Right renal pelvis (tissue), 4 donors: Measurements from ENCODE around the gene DPAGT1. TPM values are rescaled to one million over a fixed set of nuclear protein-coding genes. Genes with fewer than 3 reads are reported as not detected.

Experiments used
- DNase-seq, 4 donors: peaks; one replicate each; pipeline ENCODE4 v3.0.0-alpha.2; 2013; ENCODE audit warnings: low read depth in 4 of 4, low spot score in 3 of 4, missing footprints in 1 of 4
- polyA plus RNA-seq, 4 donors: library from polyadenylated mRNA; unstranded; fragments of 120-200 nt; gene quantifications; one replicate each; pipeline ENCODE4 v1.2.1, GENCODE V29; 2013; ENCODE audit not compliant: insufficient read length in 4 of 4

The DPAGT1 gene
- polyA plus RNA-seq, 4 donors, result 56.3 to 70.4 (median 59.5) TPM

DNA sequence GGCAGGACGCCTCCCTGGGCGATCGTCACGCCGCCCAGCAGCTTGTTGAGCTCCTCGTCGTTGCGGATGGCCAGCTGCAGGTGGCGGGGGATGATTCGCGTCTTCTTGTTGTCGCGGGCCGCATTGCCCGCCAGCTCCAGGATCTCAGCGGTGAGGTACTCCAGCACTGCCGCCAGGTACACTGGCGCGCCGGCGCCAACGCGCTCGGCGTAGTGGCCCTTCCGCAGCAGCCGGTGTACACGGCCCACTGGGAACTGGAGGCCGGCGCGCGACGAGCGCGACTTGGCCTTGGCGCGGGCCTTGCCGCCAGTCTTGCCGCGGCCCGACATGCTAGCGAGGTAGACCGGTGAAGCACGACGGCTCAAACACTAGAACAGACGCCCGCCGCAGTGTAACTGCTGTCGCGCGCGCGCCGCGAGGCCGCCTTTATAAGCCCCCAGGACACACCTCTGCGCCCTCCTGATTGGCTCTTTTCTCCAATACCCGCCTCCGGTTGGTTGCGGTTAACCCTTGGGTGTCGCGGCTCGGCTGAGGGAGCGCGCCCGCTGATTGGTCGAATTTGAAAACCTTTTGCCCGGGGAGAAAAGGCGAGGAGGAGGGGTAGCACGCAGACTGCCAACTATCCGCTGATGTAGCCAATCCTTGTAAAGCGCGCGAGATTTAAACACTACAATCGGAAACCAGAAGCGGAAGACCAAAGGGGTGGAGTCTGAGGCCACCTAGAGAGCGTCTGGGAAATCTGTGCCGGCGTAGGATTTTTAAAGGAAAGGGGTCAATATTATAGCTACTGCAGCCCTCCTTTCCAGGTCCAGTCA, 6.4 kb downstream of the DPAGT1 start:
- DNase-seq, result peak; percentile 94 to 99 (median 99)

DNA sequence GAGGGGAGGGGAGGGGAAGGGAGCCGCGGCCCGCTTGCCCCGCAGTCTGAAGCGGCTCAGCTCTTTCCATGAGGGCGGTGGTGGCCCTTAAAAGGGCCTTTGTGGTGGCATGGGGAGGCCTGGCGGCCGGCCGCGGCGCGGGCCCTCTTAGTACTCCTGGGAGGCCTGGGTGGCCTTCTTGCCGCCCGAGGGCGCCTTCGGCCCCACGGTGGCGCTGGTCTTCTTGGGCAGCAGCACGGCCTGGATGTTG, 6.9 kb downstream of the DPAGT1 start:
- peak in 2 of 4 donors; percentile 56 to 63 for DNase-seq

DNA sequence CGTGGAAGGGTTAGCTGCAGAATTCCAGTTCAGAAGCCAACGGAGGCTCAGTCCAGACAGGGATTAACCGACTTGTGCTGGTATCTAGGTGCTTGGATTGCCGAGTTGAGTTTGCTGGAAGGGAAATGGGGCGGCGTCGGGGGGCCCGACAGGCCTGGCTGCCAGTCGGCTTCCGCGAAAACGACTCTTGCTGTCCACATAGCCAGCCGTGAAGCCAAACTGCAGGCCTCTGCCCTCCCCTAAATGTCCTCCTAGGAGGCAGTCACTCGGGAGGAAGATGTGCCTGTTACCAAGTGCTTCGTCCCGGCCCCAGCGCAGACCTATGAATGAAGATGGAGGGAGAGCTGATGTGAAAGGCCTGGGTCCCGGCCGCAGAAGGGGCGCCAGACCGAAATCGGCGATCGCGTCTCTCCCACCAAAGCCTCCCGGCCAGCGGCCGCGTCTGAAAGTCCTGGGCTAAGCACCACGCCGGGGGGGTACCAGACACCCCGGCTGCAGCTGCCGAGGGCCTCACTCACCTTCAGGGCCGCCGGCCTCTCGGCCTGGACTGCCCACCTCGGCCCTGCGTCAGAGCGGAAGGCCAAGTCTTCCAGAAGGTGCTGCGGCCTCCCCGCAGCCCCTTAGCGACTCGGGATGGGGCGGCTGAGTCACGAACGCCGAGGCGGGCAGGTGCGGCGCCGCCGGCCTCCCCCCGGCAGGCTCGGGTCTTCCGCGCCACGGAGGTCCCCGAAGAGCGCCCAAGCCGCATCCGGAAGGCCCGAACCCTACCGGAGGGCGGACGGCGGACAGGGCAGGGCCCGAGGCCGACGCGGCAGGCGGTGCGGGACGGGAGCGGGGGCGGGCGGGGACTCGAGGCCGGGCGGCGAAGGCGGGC, 7.5 kb downstream of the DPAGT1 start:
- no peak for DNase-seq

DNA sequence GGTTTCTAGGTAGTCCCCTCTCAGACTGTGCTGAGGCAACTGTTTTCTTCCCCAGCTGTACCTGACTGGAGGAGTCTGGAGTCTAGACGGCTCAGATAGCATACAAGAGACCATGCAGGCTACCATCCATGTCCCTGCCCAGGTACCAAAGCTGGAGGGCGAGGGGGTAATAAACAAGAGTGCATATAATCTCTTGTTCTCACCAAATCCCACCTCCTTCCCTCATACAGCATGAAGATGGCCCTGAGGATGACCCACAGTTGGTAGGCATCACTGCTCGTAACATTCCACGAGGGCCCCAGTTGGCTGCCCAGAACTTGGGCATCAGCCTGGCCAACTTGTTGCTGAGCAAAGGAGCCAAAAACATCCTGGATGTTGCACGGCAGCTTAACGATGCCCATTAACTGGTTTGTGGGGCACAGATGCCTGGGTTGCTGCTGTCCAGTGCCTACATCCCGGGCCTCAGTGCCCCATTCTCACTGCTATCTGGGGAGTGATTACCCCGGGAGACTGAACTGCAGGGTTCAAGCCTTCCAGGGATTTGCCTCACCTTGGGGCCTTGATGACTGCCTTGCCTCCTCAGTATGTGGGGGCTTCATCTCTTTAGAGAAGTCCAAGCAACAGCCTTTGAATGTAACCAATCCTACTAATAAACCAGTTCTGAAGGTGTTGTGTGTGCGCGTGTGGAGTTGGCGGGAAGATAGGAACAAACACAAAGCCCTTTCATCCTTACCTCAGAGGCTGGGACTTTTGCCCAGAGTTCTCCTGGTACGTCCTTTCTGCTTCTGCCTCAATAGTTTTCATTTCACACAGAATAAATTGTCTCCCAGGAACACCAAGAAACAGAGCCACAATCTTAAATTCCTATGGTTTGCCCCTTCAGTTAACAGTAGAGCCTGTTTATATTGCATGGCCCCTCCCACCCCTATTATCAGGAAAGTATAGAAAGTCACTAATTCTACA, 8.5 kb downstream of the DPAGT1 start:
- no peak for DNase-seq

DNA sequence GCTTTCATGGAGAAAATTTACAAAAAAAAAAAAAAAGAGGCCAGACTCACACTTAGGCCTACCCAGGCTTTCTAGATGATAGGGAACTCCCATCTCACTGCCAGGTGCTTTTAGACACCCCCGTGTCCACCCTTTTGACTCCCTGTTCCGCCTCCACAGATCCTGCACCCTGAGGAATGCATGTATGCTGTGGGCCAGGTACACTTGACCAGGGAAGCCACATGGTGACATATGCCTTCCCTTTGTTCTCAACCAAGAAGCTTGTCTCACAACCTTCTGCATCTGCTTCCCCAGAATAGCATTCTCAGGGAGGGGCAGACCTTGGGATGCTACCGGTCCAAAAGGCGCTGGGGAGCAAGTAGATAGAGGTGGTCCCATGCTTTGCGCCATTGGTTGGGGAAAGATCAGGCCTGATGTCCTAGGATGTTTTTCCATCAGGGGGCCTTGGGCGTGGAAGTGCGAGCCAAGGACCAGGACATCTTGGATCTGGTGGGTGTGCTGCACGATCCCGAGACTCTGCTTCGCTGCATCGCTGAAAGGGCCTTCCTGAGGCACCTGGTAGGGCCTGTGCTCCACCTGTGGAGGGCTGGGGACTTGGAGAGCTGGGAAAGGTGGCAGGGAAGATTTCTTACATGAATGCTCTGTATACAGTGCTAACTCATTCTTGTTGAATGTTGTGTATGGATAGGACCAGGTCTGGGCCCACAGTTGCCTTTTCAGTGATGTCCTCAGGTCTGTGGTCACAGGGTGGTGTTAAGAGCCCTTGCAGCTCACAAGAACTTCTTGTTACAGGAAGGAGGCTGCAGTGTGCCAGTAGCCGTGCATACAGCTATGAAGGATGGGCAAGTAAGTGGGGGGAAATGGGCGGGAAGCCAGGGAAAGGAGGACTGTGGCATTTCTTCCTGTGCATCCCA, 9.4 kb downstream of the DPAGT1 start:
- no peak for DNase-seq

DNA sequence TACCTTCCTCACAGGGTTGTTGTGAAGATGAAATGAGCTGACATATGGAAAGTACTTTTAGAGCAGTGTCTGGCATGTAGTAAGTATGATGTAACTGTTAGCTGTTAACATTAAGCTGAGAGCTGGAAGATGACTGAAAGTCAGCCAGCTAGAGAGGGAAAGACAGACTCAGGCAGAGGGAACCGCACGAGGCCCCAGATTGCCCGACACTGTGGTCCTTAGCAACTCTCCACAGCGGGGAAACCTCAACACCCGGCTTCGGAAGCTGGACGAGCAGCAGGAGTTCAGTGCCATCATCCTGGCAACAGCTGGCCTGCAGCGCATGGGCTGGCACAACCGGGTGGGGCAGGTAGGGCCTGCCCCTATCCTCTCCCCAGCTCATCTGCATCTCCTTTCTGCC, 10.5 kb downstream of the DPAGT1 start:
- DNase-seq, result no peak

DNA sequence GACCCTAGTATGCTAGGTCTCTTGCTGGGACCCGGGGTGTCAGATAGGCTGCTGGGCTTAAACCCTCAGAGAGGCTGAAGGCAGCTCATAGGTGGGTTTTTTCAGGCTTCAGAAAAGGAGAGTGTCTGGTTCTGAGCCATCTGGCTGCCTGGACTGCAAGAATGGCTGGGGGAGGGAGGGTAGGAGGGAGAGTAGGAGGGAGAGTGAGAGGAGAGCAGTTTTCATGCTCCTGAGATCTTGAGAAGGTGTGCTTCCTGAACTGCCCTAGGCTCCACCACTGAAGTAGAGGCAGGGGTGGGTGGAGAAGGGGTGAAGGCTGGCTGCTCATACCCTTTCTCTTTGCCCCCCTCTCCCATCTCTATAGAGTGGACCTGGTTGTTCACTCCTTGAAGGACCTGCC, 12.3 kb downstream of the DPAGT1 start:
- no peak for DNase-seq

DNA sequence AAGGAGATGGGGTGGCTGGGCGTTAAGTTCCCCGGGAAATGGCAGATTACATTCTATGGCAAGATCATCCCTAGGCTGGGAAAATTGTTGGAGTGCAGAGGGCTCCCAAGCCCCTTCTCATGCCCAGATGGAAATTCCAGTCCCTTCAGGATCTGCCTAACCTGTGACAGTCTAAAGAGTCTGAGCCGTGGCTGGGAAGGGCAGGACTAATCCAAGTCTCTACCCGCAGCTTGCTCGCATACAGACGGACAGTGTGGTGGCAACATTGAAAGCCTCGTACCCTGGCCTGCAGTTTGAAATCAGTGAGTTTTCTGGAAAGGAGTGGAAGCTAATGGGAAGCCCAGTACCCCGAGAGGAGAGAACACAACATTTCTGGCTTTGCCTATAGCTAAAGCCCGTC, 13.2 kb downstream of the DPAGT1 start:
- no peak for DNase-seq

DNA sequence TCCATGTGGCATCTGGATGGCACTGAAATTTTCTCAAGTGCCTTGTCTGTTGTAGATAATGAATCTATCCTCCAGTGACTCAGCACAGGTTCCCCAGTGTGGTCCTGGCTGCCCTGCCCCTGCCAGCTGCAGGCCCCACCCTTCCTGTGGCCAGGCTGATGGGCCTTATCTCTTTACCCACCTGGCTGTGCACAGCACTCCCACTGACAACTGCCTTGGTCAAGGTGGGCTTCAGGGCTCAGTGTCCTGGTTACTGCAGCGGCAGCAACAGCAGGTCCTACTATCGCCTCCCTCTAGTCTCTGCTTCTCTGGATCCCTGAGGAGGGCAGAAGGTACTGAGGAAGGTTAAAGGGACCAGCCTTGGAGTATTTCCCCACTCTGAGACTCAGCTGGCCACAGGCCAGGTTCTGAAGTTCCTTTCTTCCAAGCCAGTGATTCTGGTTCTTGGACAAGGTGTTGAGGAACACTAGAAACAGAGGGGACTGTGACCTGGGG, 13.9 kb downstream of the DPAGT1 start:
- no peak for DNase-seq

DNA sequence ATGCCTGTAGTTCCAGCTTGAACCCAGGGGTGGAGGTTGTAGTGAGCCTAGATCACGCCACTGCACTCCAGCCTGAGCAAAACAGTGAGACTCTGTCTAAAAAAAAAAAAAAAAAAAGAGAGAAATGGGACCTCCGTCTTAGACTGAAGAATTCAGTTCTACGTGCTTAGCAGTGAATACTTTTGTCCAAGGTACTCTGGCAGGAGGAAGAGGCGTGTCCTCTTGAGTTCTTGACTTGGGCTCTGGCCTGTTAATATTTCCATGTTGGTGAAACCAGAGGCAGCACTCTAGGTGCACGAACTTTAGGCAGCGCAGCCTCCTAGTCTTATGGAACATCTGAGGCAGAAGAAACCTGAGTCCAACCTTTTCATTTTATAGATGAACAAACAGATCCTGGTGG, 14.5 kb downstream of the DPAGT1 start:
- no peak for DNase-seq

DNA sequence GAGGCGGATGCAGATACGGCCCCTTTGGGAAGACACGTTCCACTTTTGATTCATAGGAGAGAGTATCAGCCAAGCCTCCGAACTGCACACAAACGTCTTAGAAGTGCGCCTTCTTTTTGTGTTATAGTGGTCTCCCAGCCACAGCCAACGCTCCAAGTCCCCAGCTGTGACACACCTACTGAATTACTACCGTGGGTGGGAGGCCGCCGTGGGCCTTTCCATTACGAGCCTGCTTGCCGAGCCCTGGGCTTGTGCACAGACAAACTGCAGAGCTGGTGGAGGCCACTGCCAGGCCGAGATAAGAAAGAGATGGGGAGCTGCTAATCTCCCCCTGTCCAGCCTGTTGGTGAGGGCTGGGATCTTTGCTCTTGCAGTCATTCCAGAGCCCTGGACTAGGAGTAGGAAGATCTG, 16.2 kb downstream of the DPAGT1 start:
- no peak for DNase-seq

DNA sequence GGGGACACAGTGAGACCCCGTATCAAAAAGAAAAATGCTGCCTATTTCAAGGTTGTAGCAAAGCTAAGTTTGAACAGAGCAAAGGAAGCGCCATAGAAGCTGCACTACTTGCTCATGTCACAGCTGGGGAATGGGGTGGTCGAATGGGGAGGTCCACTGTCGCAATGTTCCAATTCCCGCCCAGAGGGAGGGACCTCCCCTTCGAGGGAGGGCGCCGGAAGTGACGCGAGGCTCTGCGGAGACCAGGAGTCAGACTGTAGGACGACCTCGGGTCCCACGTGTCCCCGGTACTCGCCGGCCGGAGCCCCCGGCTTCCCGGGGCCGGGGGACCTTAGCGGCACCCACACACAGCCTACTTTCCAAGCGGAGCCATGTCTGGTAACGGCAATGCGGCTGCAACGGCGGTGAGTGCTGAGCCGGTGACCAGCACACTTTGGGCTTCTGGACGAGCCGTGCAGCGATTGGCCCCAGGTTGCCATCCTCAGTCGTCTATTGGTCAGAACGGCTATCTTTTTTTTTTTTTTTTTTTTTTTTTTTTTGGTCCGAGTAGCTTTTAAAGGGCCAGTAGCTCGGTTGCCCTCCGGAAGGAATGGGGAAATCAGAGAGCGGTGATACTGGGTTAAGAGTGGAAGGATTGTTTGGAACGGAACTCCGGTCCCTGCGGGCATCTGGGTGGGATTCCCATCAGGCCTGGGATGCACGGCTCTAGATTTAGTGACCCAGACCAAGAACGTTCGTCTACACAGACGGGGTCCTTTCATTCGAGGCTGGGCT, 16.8 kb downstream of the DPAGT1 start, which contains the start of gene HMBS:
TSS of gene HMBS (plus strand) at position 219 of the 774 bp plus-strand sequence. CDS start at position 372, 153 bp downstream.
- peak; percentile 87 to 97 (median 91) for DNase-seq

DNA sequence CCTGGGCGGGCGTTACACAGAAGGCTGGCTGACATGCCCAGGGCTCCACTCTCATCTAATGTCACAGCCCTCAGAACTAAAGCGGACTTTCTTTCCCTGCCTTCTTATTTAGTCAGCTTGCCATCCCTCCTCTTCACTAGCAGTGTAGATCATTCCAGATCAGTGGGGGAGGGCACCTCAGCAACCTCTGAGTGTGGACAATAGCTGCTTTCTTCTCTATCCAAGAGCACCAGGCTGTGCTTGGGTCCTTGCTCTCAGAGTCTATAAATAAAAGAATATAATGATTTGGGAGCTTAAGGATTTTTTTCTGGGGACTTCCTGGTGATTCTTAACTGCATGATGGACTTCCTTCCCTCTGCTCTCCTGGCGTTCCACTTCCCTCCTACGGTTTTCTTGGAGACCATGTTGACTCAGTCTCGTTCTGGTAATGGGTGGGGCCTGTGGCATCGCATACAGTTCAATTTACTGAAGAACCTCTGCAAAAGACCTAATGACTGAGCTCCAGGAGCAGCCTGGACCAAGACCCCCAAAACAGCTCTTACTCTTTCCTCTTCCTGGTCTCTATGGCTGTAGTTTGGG, 19.9 kb downstream of the DPAGT1 start:
- no peak for DNase-seq

DNA sequence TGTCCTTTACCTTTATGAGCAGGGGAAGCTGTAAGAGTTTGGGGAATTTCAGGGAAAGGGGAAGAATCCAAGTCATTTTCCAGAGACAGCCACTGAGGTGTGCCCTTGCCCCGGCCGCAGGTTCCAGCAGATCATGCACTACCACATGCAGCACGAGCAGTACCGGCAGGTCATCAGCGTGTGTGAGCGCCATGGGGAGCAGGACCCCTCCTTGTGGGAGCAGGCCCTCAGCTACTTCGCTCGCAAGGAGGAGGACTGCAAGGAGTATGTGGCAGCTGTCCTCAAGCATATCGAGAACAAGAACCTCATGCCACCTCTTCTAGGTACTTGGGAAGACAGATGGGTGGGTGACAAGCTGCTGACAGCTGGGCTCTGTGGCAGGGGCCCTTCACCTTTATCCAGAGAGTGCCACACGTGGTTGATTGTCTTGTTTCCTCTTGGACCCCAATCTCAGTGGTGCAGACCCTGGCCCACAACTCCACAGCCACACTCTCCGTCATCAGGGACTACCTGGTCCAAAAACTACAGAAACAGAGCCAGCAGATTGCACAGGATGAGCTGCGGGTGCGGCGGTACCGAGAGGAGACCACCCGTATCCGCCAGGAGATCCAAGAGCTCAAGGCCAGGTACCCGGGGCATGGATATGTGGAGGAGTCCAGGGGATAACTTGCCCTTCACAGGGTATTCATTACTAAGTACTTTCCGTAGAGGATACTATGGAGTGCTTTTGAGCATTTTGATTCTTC, 22.8 kb downstream of the DPAGT1 start:
- DNase-seq, result no peak

DNA sequence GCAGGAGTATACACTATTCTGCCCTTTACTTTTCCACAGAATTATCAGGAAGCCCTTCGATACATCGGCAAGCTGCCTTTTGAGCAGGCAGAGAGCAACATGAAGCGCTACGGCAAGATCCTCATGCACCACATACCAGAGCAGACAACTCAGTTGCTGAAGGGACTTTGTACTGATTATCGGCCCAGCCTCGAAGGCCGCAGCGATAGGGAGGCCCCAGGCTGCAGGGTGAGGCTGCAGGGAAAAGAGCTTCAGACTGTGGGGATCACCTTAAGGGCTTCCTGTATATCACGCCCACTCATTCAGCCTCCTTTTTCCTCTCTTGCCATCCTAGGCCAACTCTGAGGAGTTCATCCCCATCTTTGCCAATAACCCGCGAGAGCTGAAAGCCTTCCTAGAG, 23.8 kb downstream of the DPAGT1 start:
- DNase-seq, result no peak

DNA sequence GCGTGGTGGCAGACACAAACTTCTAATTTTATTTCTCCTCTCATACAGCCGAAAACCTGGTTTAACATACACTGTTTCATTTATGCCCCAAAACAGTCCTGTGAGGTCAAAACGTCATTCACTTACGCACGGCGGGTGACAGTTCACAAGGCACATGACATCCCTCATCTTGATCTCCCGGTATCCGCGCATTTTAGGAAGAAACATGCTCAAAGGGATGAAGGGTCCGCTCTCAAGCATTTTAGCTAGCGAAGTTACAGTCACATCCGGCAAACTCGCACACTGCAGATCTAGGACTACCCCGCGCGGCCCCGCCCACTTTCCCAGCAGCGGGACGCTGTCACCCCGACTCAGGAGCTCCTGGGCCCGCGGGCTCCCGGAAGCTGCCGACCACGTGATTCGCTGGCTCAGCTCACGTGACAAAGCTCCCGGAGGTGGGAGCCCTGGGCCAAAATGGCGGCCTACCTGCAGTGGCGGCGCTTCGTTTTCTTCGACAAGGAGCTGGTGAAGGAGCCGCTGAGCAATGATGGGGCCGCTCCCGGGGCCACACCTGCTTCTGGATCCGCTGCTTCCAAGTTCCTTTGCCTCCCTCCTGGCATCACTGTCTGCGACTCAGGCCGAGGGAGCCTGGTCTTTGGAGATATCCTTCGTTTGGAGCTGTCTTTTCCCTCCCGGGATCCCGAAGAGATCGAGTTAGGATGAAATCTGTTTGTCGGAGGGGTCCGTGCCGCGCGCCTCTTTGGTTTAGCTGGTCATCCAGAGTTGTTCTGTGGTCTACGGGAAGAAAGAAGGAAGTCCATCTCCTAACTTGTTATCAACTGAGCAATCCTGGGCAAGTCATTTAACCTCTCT, 34.1 kb downstream of the DPAGT1 start, which contains the start of gene VPS11:
TSS of gene VPS11 (plus strand) at position 448 of the 852 bp plus-strand sequence. CDS start at position 454, 6 bp downstream.
- DNase-seq, result peak; percentile 89 to 93 (median 90)

DNA sequence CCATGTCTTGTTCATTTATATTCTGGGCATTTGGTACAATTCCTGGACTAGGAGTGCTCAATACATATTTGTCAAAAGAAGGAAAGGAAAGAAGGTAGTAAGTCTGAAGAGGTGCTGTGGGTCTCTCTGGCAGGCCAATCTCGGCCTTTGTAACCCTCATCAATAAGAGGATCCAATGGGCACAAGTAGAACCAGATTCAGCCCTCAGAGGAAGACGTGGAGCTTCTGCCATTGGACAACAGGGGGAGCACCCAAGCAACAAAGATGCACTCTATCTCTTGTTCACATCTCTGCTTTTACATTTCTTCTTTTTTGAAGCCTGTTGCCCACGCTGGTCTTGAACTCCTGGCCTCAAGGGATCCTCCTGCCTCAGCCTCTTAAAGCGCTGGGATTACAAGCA, 36.3 kb downstream of the DPAGT1 start:
- no peak for DNase-seq
